GM12878 (cell line): ENCODE results near the gene NHERF2. TPM values are rescaled to one million over a fixed set of nuclear protein-coding genes. Genes with fewer than 3 reads are reported as not detected.

Experiments
- ATAC-seq: fragments of 200-7000 bp; cut with Tn5 transposase; 3 replicates; pipeline ENCODE4 v1.9.1; 2020; ENCODE audit warnings: mild to moderate bottlenecking, moderate library complexity
- BruUV-seq: library from RNA; stranded (reverse); fragments of 400-500 nt; replicated peaks from 2 replicates; lab custom pipeline; 2021; lab: Mats Ljungman, UMichigan
- CTCF ChIA-PET: fragments of 300-600 bp; sonication (Branson Sonifier 250); formaldehyde crosslinking; extraction: SDS; loops from one replicate; lab custom pipeline; 2021; ENCODE audit warnings: inconsistent platforms; lab: Yijun Ruan, JAX
- POLR2A ChIA-PET: fragments of 350-600 bp; formaldehyde crosslinking; extraction: SDS; loops from one replicate; lab custom pipeline; 2021; ENCODE audit warnings: inconsistent platforms; lab: Charles Lee
- RAD21 ChIA-PET: fragments of 300-600 bp; sonication (Branson Sonifier 250); formaldehyde crosslinking; loops from one replicate; lab custom pipeline; 2023; ENCODE audit warnings: antibody characterized with exemption; ENCODE audit not compliant: unreplicated experiment; lab: Charles Lee
- SMC1A ChIA-PET: fragments of 300-600 bp; sonication (Branson Sonifier 250); formaldehyde crosslinking; loops from one replicate; lab custom pipeline; 2023; ENCODE audit not compliant: unreplicated experiment, uncharacterized antibody; lab: Charles Lee
- DNase-seq: peaks from one replicate; pipeline ENCODE4 v3.0.0-alpha.2; 2011; ENCODE audit warnings: low read depth, low spot score
- FAIRE-seq: peaks from 3 replicates; lab custom pipeline; 2011; peaks lifted over from hg19 to GRCh38; lab: Jason Lieb, UNC
- H2AFZ ChIP-seq: 2 replicates; pipeline ENCODE4 v1.6.0; 2011; ENCODE audit warnings: low read depth, low read length, control low read depth; ENCODE audit not compliant: control insufficient read depth
- H3K27ac ChIP-seq: 2 replicates; pipeline ENCODE4 v1.5.1; 2011; ENCODE audit warnings: control low read depth; ENCODE audit not compliant: control insufficient read depth, insufficient read depth
- H3K27me3 ChIP-seq, 2 experiments: replicated peaks in 1 of 2; 2 replicates each; pipeline versions ENCODE4 v1.6.0 to v1.6.1; 2011; ENCODE audit warnings: low read length in 1 of 2; ENCODE audit not compliant: control insufficient read depth in 2 of 2, insufficient read depth in 2 of 2
- H3K36me3 ChIP-seq, 2 experiments: 2 replicates each; pipeline ENCODE4 v1.5.1; 2011; ENCODE audit warnings: low read length in 1 of 2; ENCODE audit not compliant: control insufficient read depth in 2 of 2, insufficient read depth in 2 of 2
- H3K4me1 ChIP-seq: 2 replicates; pipeline ENCODE4 v1.6.1; 2011; ENCODE audit warnings: mild to moderate bottlenecking, low read length, moderate library complexity, mixed read lengths; ENCODE audit not compliant: control insufficient read depth, insufficient read depth
- H3K4me2 ChIP-seq: 2 replicates; pipeline ENCODE4 v1.6.0; 2011; ENCODE audit warnings: control low read depth; ENCODE audit not compliant: control insufficient read depth, insufficient read depth
- H3K4me3 ChIP-seq: fragments of 200-600 bp; sonication (generic); 2 replicates; pipeline ENCODE4 v1.5.1; 2016
- H3K79me2 ChIP-seq: 2 replicates; pipeline ENCODE4 v1.6.0; 2011; ENCODE audit warnings: low read length; ENCODE audit not compliant: control insufficient read depth, insufficient read depth
- H3K9ac ChIP-seq: 2 replicates; pipeline ENCODE4 v1.8.0; 2011; ENCODE audit warnings: low read length, control low read depth, mixed read lengths; ENCODE audit not compliant: control insufficient read depth, insufficient read depth
- H3K9me3 ChIP-seq: replicated peaks from 3 replicates; pipeline ENCODE4 v1.5.1; 2011; ENCODE audit warnings: mild to moderate bottlenecking, low read length; ENCODE audit not compliant: control insufficient read depth, insufficient read depth
- H4K20me1 ChIP-seq: 2 replicates; pipeline ENCODE4 v1.6.0; 2011; ENCODE audit not compliant: control insufficient read depth, insufficient read depth
- EED ChIP-seq: sonication (generic); IDR thresholded peaks from 2 replicates; pipeline ENCODE4 v1.6.1; 2016; ENCODE audit warnings: antibody characterized with exemption, low read depth
- EP300 ChIP-seq, 2 experiments: fragments of 150-350 bp in 1 of 2; IDR thresholded peaks; 2 replicates each; pipeline ENCODE4 v1.6.1; 2011 to 2012; ENCODE audit warnings: low read depth in 2 of 2, low read length in 2 of 2, borderline replicate concordance in 1 of 2, improper control_type of control experiment in 1 of 2, inconsistent platforms in 1 of 2; ENCODE audit not compliant: control insufficient read depth in 1 of 2
- ETV6 ChIP-seq, 2 experiments: fragments of 450-650 bp in 1 of 2; IDR thresholded peaks in 1 of 2; conservative IDR thresholded peaks in 1 of 2; 2 replicates each; pipeline ENCODE4 v1.6.1; 2014; ENCODE audit warnings: antibody characterized with exemption in 1 of 2, borderline replicate concordance in 1 of 2, low read depth in 1 of 2, mild to moderate bottlenecking in 1 of 2, moderate library complexity in 1 of 2
- HCFC1 ChIP-seq: fragments of 150-350 bp; IDR thresholded peaks from 2 replicates; pipeline ENCODE4 v1.6.1; 2014; ENCODE audit warnings: low read length
- HDGF ChIP-seq: fragments of 450-650 bp; IDR thresholded peaks from 2 replicates; pipeline ENCODE4 v1.6.1; 2016; ENCODE audit warnings: antibody characterized with exemption
- KAT2A ChIP-seq: conservative IDR thresholded peaks from 2 replicates; pipeline ENCODE4 v1.6.1; 2011; ENCODE audit warnings: low read depth, low read length; ENCODE audit not compliant: control insufficient read depth
- LARP7 ChIP-seq: fragments of 450-650 bp; IDR thresholded peaks from 2 replicates; pipeline ENCODE4 v1.6.1; 2017; ENCODE audit warnings: mild to moderate bottlenecking
- MEF2A ChIP-seq: IDR thresholded peaks from 2 replicates; pipeline ENCODE4 v1.6.1; 2011; ENCODE audit warnings: low read depth, mild to moderate bottlenecking, low read length, moderate library complexity; ENCODE audit not compliant: insufficient read depth
- NFIC ChIP-seq: IDR thresholded peaks from 2 replicates; pipeline ENCODE4 v1.6.1; 2012; ENCODE audit warnings: low read depth, mild to moderate bottlenecking, inconsistent platforms, low read length, moderate library complexity
- PAX8 ChIP-seq: fragments of 450-650 bp; IDR thresholded peaks from 2 replicates; pipeline ENCODE4 v1.6.1; 2017; ENCODE audit warnings: mild to moderate bottlenecking, moderate library complexity
- RELB ChIP-seq: fragments of 450-650 bp; IDR thresholded peaks from 2 replicates; pipeline ENCODE4 v1.6.1; 2017; ENCODE audit warnings: low read depth, mild to moderate bottlenecking, moderate library complexity
- RUNX3 ChIP-seq: IDR thresholded peaks from 2 replicates; pipeline ENCODE4 v1.6.1; 2012; ENCODE audit warnings: low read length, inconsistent platforms
- SIX5 ChIP-seq: IDR thresholded peaks from 2 replicates; pipeline ENCODE4 v1.6.1; 2011; ENCODE audit warnings: mild to moderate bottlenecking, low read depth, low read length, moderate library complexity; ENCODE audit not compliant: severe bottlenecking
- TARDBP ChIP-seq: IDR thresholded peaks from 2 replicates; pipeline ENCODE4 v1.6.1; 2016; ENCODE audit warnings: borderline replicate concordance
- WGBS: methylation state at CpG from one replicate; pipeline ENCODE4 v1.1.6; 2016; ENCODE audit warnings: low lambda C conversion rate; ENCODE audit not compliant: insufficient replicate concordance, insufficient coverage; ENCODE audit errors: missing lambda C conversion rate; 5-methylcytosine and 5-hydroxymethylcytosine counted together
- in situ Hi-C: fragments of 300-500 bp; cut with MboI; formaldehyde crosslinking; loops from 9 replicates; pipeline ENCODE4 v1.14.3; 2018; ENCODE audit warnings: mixed read lengths
- intact Hi-C: fragments of 100-400 bp; cut with micrococcal nuclease; formaldehyde crosslinking; loops from one replicate; pipeline ENCODE4 v1.14.2; 2022; ENCODE audit not compliant: unreplicated experiment
- polyA plus RNA-seq, 11 experiments: library from polyadenylated mRNA; depleted of rRNA in 4 of 11; unstranded in 6 of 11; stranded (reverse) in 5 of 11; fragments of >200 nt; fragmentation: Nextera tagmentation in 4 of 11; fragmentation: Illumina TruSeq in 1 of 11; extraction: Ambion mirVana in 4 of 11; extraction: Trizol in 1 of 11; gene quantifications; 1 replicate in 1 of 11; 2 replicates in 10 of 11; pipeline versions ENCODE4 v1.2.1 to v1.2.3, GENCODE V29; 2011 to 2016; ENCODE audit warnings: inconsistent platforms in 2 of 11, missing spikeins in 2 of 11, low read depth in 1 of 11
- total RNA-seq, 4 experiments: library from RNA; depleted of rRNA in 3 of 4; stranded (reverse); fragments of >200 nt in 3 of 4; fragmentation: Illumina TruSeq in 1 of 4; extraction: Trizol in 1 of 4; gene quantifications; 2 replicates each; pipeline versions ENCODE4 v1.2.1 to v1.2.3, GENCODE V29; 2013 to 2021
- TF ChIP-seq, protein P1 (sequence below): IDR thresholded peaks from 2 replicates; pipeline ENCODE4 v1.6.1; 2012; ENCODE audit warnings: low read length, inconsistent platforms
- TF ChIP-seq, protein P2 (sequence below): fragments of 450-650 bp; IDR thresholded peaks from 2 replicates; pipeline ENCODE4 v1.6.1; 2017; ENCODE audit warnings: mild to moderate bottlenecking, low read depth, inconsistent platforms; ENCODE audit not compliant: poor library complexity, severe bottlenecking
- TF ChIP-seq, protein P3 (sequence below): IDR thresholded peaks from 2 replicates; pipeline ENCODE4 v1.6.1; 2012; ENCODE audit warnings: mild to moderate bottlenecking, low read depth, low read length

The NHERF2 gene
- total and polyA plus RNA-seq, 10 of the 15 experiments (the other 5 are each of a cell fraction or from before 2014, with no cell fraction given): 0.05 to 0.31 (median 0.08) TPM; not detected in 4

- 94% methylated on average over 8 of the region's 10 CpGs for WGBS
- no peak overlapping the region for H3K9ac ChIP-seq
- no peak for TF ChIP-seq MEF2A
- no peak for TF ChIP-seq EP300 (IDR thresholded peaks at IDR 0.05; ENCODE audit: borderline replicate concordance in 1 of 2, control insufficient read depth in 1 of 2, low read depth in 2 of 2, low read length in 2 of 2)
- no peak for TF ChIP-seq HDGF
- TF ChIP-seq, protein P1, sequence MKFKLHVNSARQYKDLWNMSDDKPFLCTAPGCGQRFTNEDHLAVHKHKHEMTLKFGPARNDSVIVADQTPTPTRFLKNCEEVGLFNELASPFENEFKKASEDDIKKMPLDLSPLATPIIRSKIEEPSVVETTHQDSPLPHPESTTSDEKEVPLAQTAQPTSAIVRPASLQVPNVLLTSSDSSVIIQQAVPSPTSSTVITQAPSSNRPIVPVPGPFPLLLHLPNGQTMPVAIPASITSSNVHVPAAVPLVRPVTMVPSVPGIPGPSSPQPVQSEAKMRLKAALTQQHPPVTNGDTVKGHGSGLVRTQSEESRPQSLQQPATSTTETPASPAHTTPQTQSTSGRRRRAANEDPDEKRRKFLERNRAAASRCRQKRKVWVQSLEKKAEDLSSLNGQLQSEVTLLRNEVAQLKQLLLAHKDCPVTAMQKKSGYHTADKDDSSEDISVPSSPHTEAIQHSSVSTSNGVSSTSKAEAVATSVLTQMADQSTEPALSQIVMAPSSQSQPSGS: no peak
- TF ChIP-seq ETV6 (conservative IDR thresholded peaks at IDR 0.05 in 1 of 2, IDR thresholded peaks at IDR 0.05 in 1 of 2; ENCODE audit: borderline replicate concordance in 1 of 2, low read depth in 1 of 2): no peak
- no peak for TF ChIP-seq RUNX3
- TF ChIP-seq RELB: no peak
- no peak for TF ChIP-seq SIX5
- TF ChIP-seq, protein P2, sequence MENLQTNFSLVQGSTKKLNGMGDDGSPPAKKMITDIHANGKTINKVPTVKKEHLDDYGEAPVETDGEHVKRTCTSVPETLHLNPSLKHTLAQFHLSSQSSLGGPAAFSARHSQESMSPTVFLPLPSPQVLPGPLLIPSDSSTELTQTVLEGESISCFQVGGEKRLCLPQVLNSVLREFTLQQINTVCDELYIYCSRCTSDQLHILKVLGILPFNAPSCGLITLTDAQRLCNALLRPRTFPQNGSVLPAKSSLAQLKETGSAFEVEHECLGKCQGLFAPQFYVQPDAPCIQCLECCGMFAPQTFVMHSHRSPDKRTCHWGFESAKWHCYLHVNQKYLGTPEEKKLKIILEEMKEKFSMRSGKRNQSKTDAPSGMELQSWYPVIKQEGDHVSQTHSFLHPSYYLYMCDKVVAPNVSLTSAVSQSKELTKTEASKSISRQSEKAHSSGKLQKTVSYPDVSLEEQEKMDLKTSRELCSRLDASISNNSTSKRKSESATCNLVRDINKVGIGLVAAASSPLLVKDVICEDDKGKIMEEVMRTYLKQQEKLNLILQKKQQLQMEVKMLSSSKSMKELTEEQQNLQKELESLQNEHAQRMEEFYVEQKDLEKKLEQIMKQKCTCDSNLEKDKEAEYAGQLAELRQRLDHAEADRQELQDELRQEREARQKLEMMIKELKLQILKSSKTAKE: no peak
- TF ChIP-seq KAT2A: no peak
- TF ChIP-seq TARDBP: no peak
- TF ChIP-seq HCFC1: no peak
- TF ChIP-seq PAX8: no peak
- no peak for TF ChIP-seq NFIC
- no peak for TF ChIP-seq EED
- TF ChIP-seq LARP7: no peak
- TF ChIP-seq, protein P3, sequence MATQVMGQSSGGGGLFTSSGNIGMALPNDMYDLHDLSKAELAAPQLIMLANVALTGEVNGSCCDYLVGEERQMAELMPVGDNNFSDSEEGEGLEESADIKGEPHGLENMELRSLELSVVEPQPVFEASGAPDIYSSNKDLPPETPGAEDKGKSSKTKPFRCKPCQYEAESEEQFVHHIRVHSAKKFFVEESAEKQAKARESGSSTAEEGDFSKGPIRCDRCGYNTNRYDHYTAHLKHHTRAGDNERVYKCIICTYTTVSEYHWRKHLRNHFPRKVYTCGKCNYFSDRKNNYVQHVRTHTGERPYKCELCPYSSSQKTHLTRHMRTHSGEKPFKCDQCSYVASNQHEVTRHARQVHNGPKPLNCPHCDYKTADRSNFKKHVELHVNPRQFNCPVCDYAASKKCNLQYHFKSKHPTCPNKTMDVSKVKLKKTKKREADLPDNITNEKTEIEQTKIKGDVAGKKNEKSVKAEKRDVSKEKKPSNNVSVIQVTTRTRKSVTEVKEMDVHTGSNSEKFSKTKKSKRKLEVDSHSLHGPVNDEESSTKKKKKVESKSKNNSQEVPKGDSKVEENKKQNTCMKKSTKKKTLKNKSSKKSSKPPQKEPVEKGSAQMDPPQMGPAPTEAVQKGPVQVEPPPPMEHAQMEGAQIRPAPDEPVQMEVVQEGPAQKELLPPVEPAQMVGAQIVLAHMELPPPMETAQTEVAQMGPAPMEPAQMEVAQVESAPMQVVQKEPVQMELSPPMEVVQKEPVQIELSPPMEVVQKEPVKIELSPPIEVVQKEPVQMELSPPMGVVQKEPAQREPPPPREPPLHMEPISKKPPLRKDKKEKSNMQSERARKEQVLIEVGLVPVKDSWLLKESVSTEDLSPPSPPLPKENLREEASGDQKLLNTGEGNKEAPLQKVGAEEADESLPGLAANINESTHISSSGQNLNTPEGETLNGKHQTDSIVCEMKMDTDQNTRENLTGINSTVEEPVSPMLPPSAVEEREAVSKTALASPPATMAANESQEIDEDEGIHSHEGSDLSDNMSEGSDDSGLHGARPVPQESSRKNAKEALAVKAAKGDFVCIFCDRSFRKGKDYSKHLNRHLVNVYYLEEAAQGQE: no peak
Measured at GRCh38 chr16:2057438-2057837, 30.7 kb downstream of the NHERF2 start.

More at GRCh38 chr16:2057438-2057837, 30.7 kb downstream of the NHERF2 start:
- Histone ChIP-seq H3K79me2 (no peaks in the 10 kb centered on the region), H3K4me2 (no peak overlapping the region), H4K20me1 (no peaks in the 10 kb centered on the region), H3K9me3 (no peaks in the 10 kb centered on the region), H2AFZ (no peak overlapping the region), H3K27ac (no peak overlapping the region), H3K4me1 (no peaks in the 10 kb centered on the region), H3K4me3 (no peak overlapping the region), H3K27me3 (no peaks in the 10 kb centered on the region), H3K36me3 (peaks cover 2 to 11% of the 10 kb centered on the region in 2 experiments; a peak in 2 of 4 replicates)
- ChIA-PET CTCF (no interaction called here), POLR2A (no interaction called here), SMC1A (no interaction called here), RAD21 (no interaction called here)
- intact Hi-C loops: no loop called here
- no peak for ATAC-seq
- no peak for DNase-seq
- in situ Hi-C loops: no loop called here
- no peak for FAIRE-seq
- BruUV-seq: no TSS peak
